ENCODE data around the gene NUDC. TPM values are rescaled to one million over a fixed set of nuclear protein-coding genes. Genes with fewer than 3 reads are reported as not detected.

The NUDC gene
- total and polyA plus RNA-seq, 2 of the 13 experiments (the other 11 are each of a cell fraction or from before 2014, with no cell fraction given), result 34.7 to 104 TPM

- TF ChIP-seq ZNF142 (CRISPR knock-in tag; IDR thresholded peaks at IDR 0.05) (peak; percentile 64; the same call in 1 of the 2 replicates), NCOA5 (CRISPR knock-in tag; IDR thresholded peaks at IDR 0.05) (no peak), HNRNPL (IDR thresholded peaks at IDR 0.05; ENCODE audit: low read depth, low read length) (no peak), PBX3 (CRISPR knock-in tag; IDR thresholded peaks at IDR 0.05; ENCODE audit: borderline replicate concordance) (no peak), TEAD2 (CRISPR knock-in tag; IDR thresholded peaks at IDR 0.05) (no peak), HDAC1 (CRISPR knock-in tag; IDR thresholded peaks at IDR 0.05) (peak; percentile 91), KDM5A (IDR thresholded peaks at IDR 0.05; ENCODE audit: borderline replicate concordance, low read length) (peak; percentile 56; the same call in 1 of the 2 replicates), HDAC6 (IDR thresholded peaks at IDR 0.05; ENCODE audit: low read depth, low read length) (no peak), FOXC1 (CRISPR knock-in tag; IDR thresholded peaks at IDR 0.05; ENCODE audit: borderline replicate concordance) (peak; percentile 95), HINFP (CRISPR knock-in tag; IDR thresholded peaks at IDR 0.05; ENCODE audit: low read depth) (no peak), EED (CRISPR knock-in tag; IDR thresholded peaks at IDR 0.05) (peak; percentile 68; the same call in 1 of the 2 replicates), RBM22 (optimal IDR thresholded peaks at IDR 0.05; ENCODE audit: low read length) (no peak), GPN1 (CRISPR knock-in tag; IDR thresholded peaks at IDR 0.05; ENCODE audit: borderline replicate concordance) (peak; percentile 27; the same call in 1 of the 2 replicates), ZNF704 (CRISPR knock-in tag; IDR thresholded peaks at IDR 0.05; ENCODE audit: borderline replicate concordance) (peak; percentile 81; the same call in 1 of the 2 replicates), ZFAT (CRISPR knock-in tag; conservative IDR thresholded peaks at IDR 0.05) (no peak)
Observed at GRCh38 chr1:26921540-26922430, at the start of gene NUDC (continued).

Data from HepG2 (cell line).